HG02884 (cell line): ENCODE data around the gene LAMP1.
"Not testable (repeated sequence)": the region's sequence is repeated elsewhere in the genome, so short reads cannot be mapped to it uniquely, and the experiment has no call there.

Source experiments
- ATAC-seq: cut with Tn5 transposase; IDR thresholded peaks from one replicate; pipeline ENCODE4 v1.9.1; 2021; ENCODE audit warnings: mild to moderate bottlenecking, moderate library complexity; ENCODE audit not compliant: unreplicated experiment

Gene LAMP1

GRCh38 chr13:113297370-113298042, 467 bp downstream of the LAMP1 start:
- peak; percentile 33 for ATAC-seq

- ATAC-seq, result no peak
Observed at GRCh38 chr13:113298043-113298945, 1.3 kb downstream of the LAMP1 start.

GRCh38 chr13:113299951-113300350, 2.9 kb downstream of the LAMP1 start:
- no peak for ATAC-seq

- no peak for ATAC-seq
Observed at GRCh38 chr13:113302986-113303385, 5.9 kb downstream of the LAMP1 start.

DNA sequence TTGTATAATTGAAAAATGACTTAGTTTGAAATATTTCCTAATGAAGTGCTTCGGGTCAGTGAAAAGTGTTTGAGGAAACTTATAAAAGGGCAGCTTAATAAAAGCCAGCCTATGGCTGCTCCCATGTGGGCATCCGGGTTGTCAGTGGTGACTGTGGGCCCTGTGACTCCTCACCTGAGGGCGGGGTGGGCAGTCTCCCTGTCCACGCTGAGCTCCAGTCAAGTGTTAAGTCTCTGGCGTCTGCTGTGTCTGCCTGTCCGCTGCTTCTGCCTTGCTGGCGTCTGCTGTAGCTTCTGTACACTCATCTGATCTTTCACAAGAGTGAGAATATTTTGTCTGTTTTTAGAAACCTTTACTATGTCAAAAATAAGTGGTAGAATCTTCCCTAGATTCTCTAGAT, 7.1 kb downstream of the LAMP1 start:
- no peak for ATAC-seq

DNA sequence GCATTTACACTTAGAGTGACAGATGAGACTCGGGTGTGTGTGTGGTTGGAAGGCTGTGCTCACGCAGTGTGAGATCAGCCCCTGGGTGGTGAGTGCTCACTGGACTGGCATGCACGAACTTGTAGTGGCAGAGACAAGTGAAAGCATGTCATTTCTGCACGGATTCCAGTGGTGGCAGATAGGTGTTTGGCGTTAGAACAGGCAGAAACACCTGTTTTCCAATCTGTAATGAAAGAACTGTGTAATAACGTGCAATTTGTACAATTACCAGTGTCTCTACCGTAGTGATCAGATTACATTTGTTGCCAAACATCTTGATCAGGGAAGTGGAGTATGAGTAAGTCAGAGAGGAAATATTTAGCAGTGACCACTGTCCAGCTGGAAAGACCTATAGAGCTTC, 8.2 kb downstream of the LAMP1 start:
- ATAC-seq, result no peak

- ATAC-seq, result no peak
Observed at GRCh38 chr13:113307491-113307890, 10.5 kb downstream of the LAMP1 start.

GRCh38 chr13:113309473-113309872, 12.4 kb downstream of the LAMP1 start:
- no peak for ATAC-seq

DNA sequence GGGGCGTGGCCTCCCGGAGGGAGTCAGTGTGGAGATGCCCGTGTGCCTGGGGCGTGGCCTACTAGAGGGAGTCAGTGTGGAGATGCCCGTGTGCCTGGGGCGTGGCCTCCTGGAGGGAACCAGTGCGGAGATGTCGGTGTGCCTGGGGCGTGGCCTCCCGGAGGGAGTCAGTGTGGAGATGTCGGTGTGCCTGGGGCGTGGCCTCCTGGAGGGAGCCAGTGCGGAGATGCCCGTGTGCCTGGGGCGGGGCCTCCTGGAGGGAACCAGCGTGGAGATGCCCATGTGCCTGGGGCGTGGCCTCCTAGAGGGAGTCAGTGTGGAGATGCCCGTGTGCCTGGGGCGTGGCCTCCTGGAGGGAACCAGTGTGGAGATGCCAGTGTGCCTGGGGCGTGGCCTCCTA, 17.1 kb downstream of the LAMP1 start:
- not testable (repeated sequence) for ATAC-seq

- not testable (repeated sequence) for ATAC-seq
Observed at GRCh38 chr13:113314895-113315470, 17.9 kb downstream of the LAMP1 start.

GRCh38 chr13:113315992-113316391, 19.0 kb downstream of the LAMP1 start:
- no peak for ATAC-seq

DNA sequence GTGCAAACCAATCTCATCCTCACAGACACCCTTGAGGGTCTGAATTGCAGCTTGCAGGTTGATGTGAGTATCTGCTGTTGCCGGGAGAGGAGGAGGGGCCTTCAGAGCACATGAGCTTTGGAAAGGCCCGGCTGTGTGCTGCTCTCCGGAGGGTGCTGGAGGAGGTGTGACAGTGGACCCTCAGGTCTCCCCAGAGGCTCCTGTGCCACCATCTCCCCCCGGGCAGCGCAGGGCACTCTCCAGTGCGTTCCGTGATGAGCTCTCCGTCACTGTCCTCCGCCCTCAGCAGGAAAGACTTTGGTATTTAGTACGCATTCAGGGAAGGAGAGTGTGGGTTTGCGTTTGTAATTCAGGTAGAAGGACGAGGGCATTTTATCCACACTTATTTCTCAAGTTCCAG, 20.0 kb downstream of the LAMP1 start:
- no peak for ATAC-seq

DNA sequence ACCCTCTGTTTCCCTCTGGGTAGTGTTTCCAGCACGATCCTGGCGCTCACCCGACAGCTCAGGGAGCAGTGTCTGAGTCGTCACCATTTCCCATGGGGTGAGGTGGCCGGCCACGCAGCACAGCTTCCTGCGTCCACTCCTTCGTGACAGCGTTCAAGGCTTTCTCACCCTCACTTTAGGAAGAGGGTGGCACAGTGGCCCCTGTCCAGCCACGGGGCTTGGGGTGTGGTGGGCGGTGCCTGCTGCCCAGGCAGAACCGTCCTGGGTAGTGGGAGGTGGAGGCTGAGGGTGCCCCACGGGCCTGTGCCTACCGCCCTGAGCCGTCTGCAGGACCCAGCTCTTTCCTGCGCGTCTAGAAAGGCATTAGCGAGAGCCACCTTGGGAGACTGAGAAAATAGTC, 21.9 kb downstream of the LAMP1 start:
- ATAC-seq, result no peak

- ATAC-seq, result no peak
Observed at GRCh38 chr13:113319371-113319770, 22.3 kb downstream of the LAMP1 start.

DNA sequence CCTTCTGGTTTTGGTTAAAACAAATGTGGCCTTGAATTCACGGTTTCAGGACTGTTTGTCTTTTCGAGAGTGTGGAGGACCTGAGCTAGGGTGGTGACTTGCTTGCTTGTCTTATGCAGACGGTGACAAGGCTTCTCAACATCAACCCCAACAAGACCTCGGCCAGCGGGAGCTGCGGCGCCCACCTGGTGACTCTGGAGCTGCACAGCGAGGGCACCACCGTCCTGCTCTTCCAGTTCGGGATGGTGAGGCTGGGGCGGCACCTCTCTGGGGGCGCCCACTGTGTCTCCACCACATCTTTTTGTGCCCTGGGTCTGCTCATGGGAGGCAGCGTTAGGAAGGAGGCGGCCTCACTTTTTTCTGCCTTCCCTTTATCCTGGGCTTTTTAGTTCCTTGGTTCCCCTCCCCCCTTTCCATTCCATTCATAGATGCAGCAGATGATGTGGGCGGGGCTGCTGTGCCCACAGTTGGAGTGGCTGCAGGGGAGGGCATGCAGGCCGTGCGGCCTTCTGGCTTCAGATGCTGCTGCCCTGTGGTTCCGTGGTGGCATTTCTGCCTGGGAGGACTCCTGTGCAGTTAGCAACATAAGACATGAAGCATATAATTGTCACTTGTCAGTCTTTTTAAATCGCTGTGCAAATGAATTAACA, 23.3 kb downstream of the LAMP1 start:
- no peak for ATAC-seq

GRCh38 chr13:113321546-113321945, 24.5 kb downstream of the LAMP1 start:
- ATAC-seq, result no peak

DNA sequence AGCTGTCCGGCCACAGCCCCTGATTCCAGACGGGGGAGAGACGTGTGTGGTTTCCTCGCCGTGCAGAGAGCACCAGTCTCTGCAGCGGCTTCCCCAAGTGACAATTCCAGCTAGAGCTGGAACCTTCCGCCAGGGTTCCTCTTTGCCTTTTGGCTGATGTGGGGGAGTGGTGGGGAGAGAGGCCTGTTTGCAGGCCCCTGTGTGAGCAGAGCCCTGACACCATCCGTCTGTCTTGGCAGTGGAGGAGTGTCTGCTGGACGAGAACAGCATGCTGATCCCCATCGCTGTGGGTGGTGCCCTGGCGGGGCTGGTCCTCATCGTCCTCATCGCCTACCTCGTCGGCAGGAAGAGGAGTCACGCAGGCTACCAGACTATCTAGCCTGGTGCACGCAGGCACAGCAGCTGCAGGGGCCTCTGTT, 25.0 kb downstream of the LAMP1 start:
- no peak for ATAC-seq

GRCh38 chr13:113322890-113323651, 26.0 kb downstream of the LAMP1 start:
- no peak for ATAC-seq

GRCh38 chr13:113323869-113324268, 26.8 kb downstream of the LAMP1 start:
- ATAC-seq, result no peak

- ATAC-seq, result no peak
Observed at GRCh38 chr13:113324398-113324797, 27.4 kb downstream of the LAMP1 start.

- ATAC-seq, result no peak
Observed at GRCh38 chr13:113325779-113326178, 28.7 kb downstream of the LAMP1 start.
